IMR-90 (cell line): Measurements from ENCODE around the gene BTAF1. TPM values are rescaled to one million over a fixed set of nuclear protein-coding genes. Genes with fewer than 3 reads are reported as not detected.

Source experiments
- ATAC-seq: fragments of 200-7000 bp; cut with Tn5 transposase; 2 replicates; pipeline ENCODE4 v1.9.1; 2020; ENCODE audit warnings: low read depth, mild to moderate bottlenecking, moderate library complexity
- BruUV-seq: library from RNA; stranded (reverse); fragments of 400-500 nt; replicated peaks from 2 replicates; lab custom pipeline; 2021; lab: Mats Ljungman, UMichigan
- CTCF ChIA-PET: fragments of 300-600 bp; formaldehyde crosslinking; extraction: SDS; loops from one replicate; lab custom pipeline; 2021; ENCODE audit warnings: antibody characterized with exemption; lab: Yijun Ruan, JAX
- POLR2A ChIA-PET: fragments of 300-600 bp; sonication (Branson Sonifier 250); formaldehyde crosslinking; loops from one replicate; lab custom pipeline; 2022; ENCODE audit warnings: antibody characterized with exemption; ENCODE audit not compliant: unreplicated experiment; lab: Charles Lee
- DNase-seq: peaks from one replicate; pipeline ENCODE4 v3.0.0; 2013
- H2AFZ ChIP-seq: replicated peaks from 2 replicates; pipeline ENCODE3; 2013; ENCODE audit warnings: low read length, mild to moderate bottlenecking; ENCODE audit not compliant: poor library complexity
- H2AK5ac ChIP-seq: 2 replicates; pipeline ENCODE4 v1.6.1; 2013; ENCODE audit warnings: low read depth, low read length, inconsistent platforms
- H2AK9ac ChIP-seq: replicated peaks from 2 replicates; pipeline ENCODE3; 2013; ENCODE audit warnings: mild to moderate bottlenecking, low read depth, low read length, moderate library complexity; ENCODE audit not compliant: poor library complexity
- H2BK120ac ChIP-seq: 2 replicates; pipeline ENCODE4 v1.6.1; 2013; ENCODE audit warnings: low read depth, low read length, inconsistent platforms
- H2BK15ac ChIP-seq: 3 replicates; pipeline ENCODE4 v1.6.1; 2013; ENCODE audit warnings: low read depth, low read length, inconsistent platforms
- H2BK20ac ChIP-seq: 2 replicates; pipeline ENCODE4 v1.6.1; 2013; ENCODE audit warnings: low read depth, mild to moderate bottlenecking, inconsistent platforms, low read length, moderate library complexity
- H2BK5ac ChIP-seq: 2 replicates; pipeline ENCODE4 v1.6.1; 2013; ENCODE audit warnings: mild to moderate bottlenecking, low read depth, low read length, inconsistent platforms; ENCODE audit not compliant: poor library complexity, severe bottlenecking
- H3K14ac ChIP-seq: replicated peaks from 2 replicates; pipeline ENCODE4 v1.6.1; 2013; ENCODE audit warnings: low read depth, low read length, inconsistent platforms
- H3K18ac ChIP-seq: 2 replicates; pipeline ENCODE4 v1.6.1; 2013; ENCODE audit warnings: low read depth, low read length, control low read depth
- H3K23ac ChIP-seq: 2 replicates; pipeline ENCODE4 v1.6.1; 2013; ENCODE audit warnings: low read depth, low read length, inconsistent platforms
- H3K27ac ChIP-seq: 2 replicates; pipeline ENCODE4 v1.5.1; 2013; ENCODE audit warnings: mild to moderate bottlenecking, control low read depth, low read length; ENCODE audit not compliant: insufficient read depth
- H3K27me3 ChIP-seq: 2 replicates; pipeline ENCODE4 v1.6.1; 2013; ENCODE audit warnings: low read length; ENCODE audit not compliant: control insufficient read depth, insufficient read depth
- H3K36me3 ChIP-seq: 2 replicates; pipeline ENCODE4 v1.6.1; 2013; ENCODE audit warnings: low read length, mixed read lengths; ENCODE audit not compliant: control insufficient read depth, insufficient read depth
- H3K4ac ChIP-seq: 2 replicates; pipeline ENCODE4 v1.6.1; 2013; ENCODE audit warnings: low read depth, low read length, inconsistent platforms
- H3K4me1 ChIP-seq: 2 replicates; pipeline ENCODE4 v1.6.1; 2013; ENCODE audit warnings: low read length, mixed read lengths; ENCODE audit not compliant: control insufficient read depth, insufficient read depth
- H3K4me2 ChIP-seq: 2 replicates; pipeline ENCODE4 v1.6.1; 2013; ENCODE audit warnings: low read depth, mild to moderate bottlenecking, control low read depth, low read length, moderate library complexity
- H3K4me3 ChIP-seq: 2 replicates; pipeline ENCODE4 v1.5.1; 2013; ENCODE audit warnings: low read depth, mild to moderate bottlenecking, control low read depth, low read length, moderate library complexity; ENCODE audit not compliant: insufficient read depth
- H3K56ac ChIP-seq: 2 replicates; pipeline ENCODE4 v1.6.1; 2013; ENCODE audit warnings: low read length, inconsistent platforms; ENCODE audit not compliant: insufficient read depth; ENCODE audit errors: extremely low read depth
- H3K79me1 ChIP-seq, 2 experiments: 2 replicates each; pipeline ENCODE4 v1.6.1; 2013; ENCODE audit warnings: low read length in 2 of 2, inconsistent platforms in 1 of 2, low read depth in 1 of 2
- H3K9ac ChIP-seq: 2 replicates; pipeline ENCODE4 v1.6.1; 2013; ENCODE audit warnings: low read depth, low read length, control low read depth
- H3K9me1 ChIP-seq: 2 replicates; pipeline ENCODE4 v1.6.1; 2013; ENCODE audit warnings: low read length, inconsistent platforms; ENCODE audit not compliant: insufficient read depth
- H3K9me3 ChIP-seq: 2 replicates; pipeline ENCODE4 v1.6.1; 2013; ENCODE audit warnings: low read length; ENCODE audit not compliant: control insufficient read depth, insufficient read depth
- H4K20me1 ChIP-seq: 2 replicates; pipeline ENCODE4 v1.6.1; 2013; ENCODE audit warnings: low read length, inconsistent platforms; ENCODE audit not compliant: insufficient read depth
- H4K5ac ChIP-seq: 2 replicates; pipeline ENCODE4 v1.6.1; 2013; ENCODE audit warnings: mild to moderate bottlenecking, low read depth, low read length, control low read depth
- H4K8ac ChIP-seq, 2 experiments: 2 replicates each; pipeline ENCODE4 v1.6.1; 2013; ENCODE audit warnings: low read depth in 2 of 2, low read length in 2 of 2, control low read depth in 1 of 2, inconsistent platforms in 1 of 2
- H4K91ac ChIP-seq: 2 replicates; pipeline ENCODE4 v1.6.1; 2013; ENCODE audit warnings: low read depth, low read length, inconsistent platforms; ENCODE audit not compliant: insufficient read depth
- CHD1 ChIP-seq: IDR thresholded peaks from 2 replicates; pipeline ENCODE4 v1.6.1; 2012; ENCODE audit warnings: low read depth, low read length, improper control_type of control experiment
- MXI1 ChIP-seq: IDR thresholded peaks from 2 replicates; pipeline ENCODE4 v1.6.1; 2012; ENCODE audit warnings: low read depth, mild to moderate bottlenecking, low read length, moderate library complexity, borderline replicate concordance
- NFE2L2 ChIP-seq: fragments of 150-350 bp; IDR thresholded peaks from 2 replicates; pipeline ENCODE4 v1.6.1; 2016; ENCODE audit warnings: low read depth, mild to moderate bottlenecking, low read length
- POLR2A ChIP-seq: IDR thresholded peaks from 2 replicates; pipeline ENCODE4 v1.6.1; 2012; ENCODE audit warnings: mild to moderate bottlenecking, low read depth, low read length
- RCOR1 ChIP-seq: IDR thresholded peaks from 2 replicates; pipeline ENCODE4 v1.6.1; 2012; ENCODE audit warnings: mild to moderate bottlenecking, low read length, improper control_type of control experiment; ENCODE audit not compliant: insufficient replicate concordance
- WGBS, 2 experiments: methylation state at CpG; one replicate each; pipeline versions ENCODE4 v1.1.5 to v1.1.7; 2013; ENCODE audit warnings: missing lambda C conversion rate in 2 of 2; ENCODE audit not compliant: insufficient read length in 1 of 2; ENCODE audit errors: extremely low coverage in 2 of 2; 5-methylcytosine and 5-hydroxymethylcytosine counted together
- dilution Hi-C: fragments of 300-500 bp; cut with HindIII; formaldehyde crosslinking; loops from one replicate; pipeline ENCODE4 v1.14.3; 2018; ENCODE audit warnings: low sequenced_read_pairs; ENCODE audit not compliant: unreplicated experiment
- in situ Hi-C: fragments of 300-500 bp; cut with MboI; formaldehyde crosslinking; loops from 3 replicates; pipeline ENCODE4 v1.14.3; 2019; ENCODE audit warnings: low sequenced_read_pairs, inconsistent platforms, mixed read lengths
- intact Hi-C: fragments of 100-400 bp; cut with micrococcal nuclease; formaldehyde crosslinking; loops from 2 replicates; pipeline ENCODE4 v1.10.0; 2022
- polyA plus RNA-seq, 3 experiments: library from polyadenylated mRNA; depleted of rRNA; stranded (reverse); fragments of >200 nt; gene quantifications; 2 replicates each; pipeline ENCODE4 v1.2.3, GENCODE V29; 2012; ENCODE audit warnings: low replicate concordance in 1 of 3
- total RNA-seq: library from RNA; depleted of rRNA; stranded (reverse); fragments of >200 nt; gene quantifications from 2 replicates; pipeline ENCODE4 v1.2.3, GENCODE V29; 2012
- TF ChIP-seq, protein P1 (sequence below): conservative IDR thresholded peaks from 2 replicates; pipeline ENCODE4 v1.5.1; 2012; ENCODE audit warnings: mild to moderate bottlenecking, low read depth, low read length, improper control_type of control experiment

The BTAF1 gene
- total and polyA plus RNA-seq, 2 of the 4 experiments (the other 2 are of a cell fraction): 15.0 to 42.3 TPM

DNA sequence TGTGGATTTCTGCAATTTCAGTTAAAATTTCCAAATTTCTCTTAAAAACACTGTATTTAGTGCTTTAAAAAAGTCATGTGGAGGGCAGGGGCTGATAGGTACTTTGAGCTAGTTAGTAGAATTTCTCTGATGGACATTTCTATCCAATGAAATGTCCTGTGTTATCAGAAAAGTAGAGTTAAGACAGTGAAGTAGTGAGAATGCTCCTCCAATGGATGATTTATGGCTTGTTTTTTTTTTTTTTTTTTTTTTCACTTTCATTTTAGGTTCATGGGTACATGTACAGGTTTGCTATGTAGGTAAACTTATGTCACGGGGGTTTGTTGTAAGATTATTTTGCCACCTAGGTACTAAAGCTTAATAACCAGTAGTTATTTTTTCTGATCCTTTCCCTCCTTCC lies 55.0 kb downstream of the BTAF1 start:
- Histone ChIP-seq H2AK5ac (no peak overlapping the region), H3K79me1 (peaks cover 11 to 16% of the 10 kb centered on the region in 2 experiments), H3K4me3 (no peak overlapping the region), H4K8ac (no peak overlapping the region), H3K27me3 (no peaks in the 10 kb centered on the region), H4K20me1 (no peaks in the 10 kb centered on the region), H3K56ac (no peak overlapping the region), H3K18ac (no peak overlapping the region), H2AK9ac (no peak overlapping the region), H3K4me2 (no peak overlapping the region), H3K27ac (no peak overlapping the region), H3K36me3 (peaks cover 20% of the 10 kb centered on the region), H2BK15ac (no peak overlapping the region), H2BK20ac (no peak overlapping the region), H3K4me1 (peaks cover 4% of the 10 kb centered on the region), H2BK120ac (no peak overlapping the region), H2AFZ (no peak overlapping the region), H3K9ac (no peak overlapping the region), H3K4ac (no peak overlapping the region), H4K91ac (no peak overlapping the region), H3K9me3 (no peaks in the 10 kb centered on the region), H3K23ac (no peak overlapping the region), H3K9me1 (peaks cover 12% of the 10 kb centered on the region), H2BK5ac (no peak overlapping the region), H4K5ac (no peak overlapping the region), H3K14ac (no peak overlapping the region)
- no CpG with 5 or more reads among the region's 1 CpG for WGBS, 2 experiments
- intact Hi-C loops (no loop called here), in situ Hi-C loops (no loop called here), dilution Hi-C loops (no loop called here)
- no TSS peak for BruUV-seq
- CTCF ChIA-PET: interaction anchor here (0.6 kb wide), 1 partner anchor 459 kb away, joined by 6 read pairs; no protein-coding TSS in a partner anchor
- POLR2A ChIA-PET: no interaction called here
- ATAC-seq: no peak
- no peak for DNase-seq
- TF ChIP-seq POLR2A (no peak), RCOR1 (no peak), CHD1 (no peak), NFE2L2 (no peak), MXI1 (no peak)
- TF ChIP-seq, protein P1, sequence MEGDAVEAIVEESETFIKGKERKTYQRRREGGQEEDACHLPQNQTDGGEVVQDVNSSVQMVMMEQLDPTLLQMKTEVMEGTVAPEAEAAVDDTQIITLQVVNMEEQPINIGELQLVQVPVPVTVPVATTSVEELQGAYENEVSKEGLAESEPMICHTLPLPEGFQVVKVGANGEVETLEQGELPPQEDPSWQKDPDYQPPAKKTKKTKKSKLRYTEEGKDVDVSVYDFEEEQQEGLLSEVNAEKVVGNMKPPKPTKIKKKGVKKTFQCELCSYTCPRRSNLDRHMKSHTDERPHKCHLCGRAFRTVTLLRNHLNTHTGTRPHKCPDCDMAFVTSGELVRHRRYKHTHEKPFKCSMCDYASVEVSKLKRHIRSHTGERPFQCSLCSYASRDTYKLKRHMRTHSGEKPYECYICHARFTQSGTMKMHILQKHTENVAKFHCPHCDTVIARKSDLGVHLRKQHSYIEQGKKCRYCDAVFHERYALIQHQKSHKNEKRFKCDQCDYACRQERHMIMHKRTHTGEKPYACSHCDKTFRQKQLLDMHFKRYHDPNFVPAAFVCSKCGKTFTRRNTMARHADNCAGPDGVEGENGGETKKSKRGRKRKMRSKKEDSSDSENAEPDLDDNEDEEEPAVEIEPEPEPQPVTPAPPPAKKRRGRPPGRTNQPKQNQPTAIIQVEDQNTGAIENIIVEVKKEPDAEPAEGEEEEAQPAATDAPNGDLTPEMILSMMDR: no peak
